Eye (tissue), 1 donor: Measurements from ENCODE around the gene PCBD2.
"Not testable (repeated sequence)": the region's sequence is repeated elsewhere in the genome, so short reads cannot be mapped to it uniquely, and the experiment has no call there.

Source experiments
- DNase-seq: peaks from one replicate; pipeline ENCODE4 v3.0.0-alpha.2; 2015

Gene PCBD2

GRCh38 chr5:134964359-134965270 is 59.7 kb downstream of the PCBD2 start:
- DNase-seq: no peak

- DNase-seq: no peak
Measured at GRCh38 chr5:134965271-134965825, 60.4 kb downstream of the PCBD2 start.

DNA sequence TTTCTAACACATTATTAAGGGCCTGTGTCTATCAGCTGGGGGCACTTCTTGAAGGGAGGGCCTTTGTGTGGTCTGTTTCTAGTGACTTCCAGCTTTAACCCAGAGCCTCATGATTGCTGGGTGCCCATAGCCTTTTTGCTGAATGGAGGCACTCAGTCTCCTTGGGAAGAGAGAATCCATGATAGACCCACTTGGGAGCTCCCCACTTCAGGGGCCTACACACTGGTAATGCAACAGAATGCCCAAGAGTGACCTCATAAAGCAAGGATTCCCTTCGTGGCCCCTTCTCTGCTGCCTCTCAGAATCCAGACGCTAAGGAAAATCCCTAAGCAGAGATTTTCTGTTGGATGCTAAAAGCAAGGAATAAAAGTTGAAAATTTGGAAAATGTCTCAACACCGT is 62.7 kb downstream of the PCBD2 start, which contains the start of gene CATSPER3:
Gene CATSPER3 (plus strand): TSS at position 301 of the 400 bp plus-strand sequence. CDS start 85 bp downstream, at position 386.
- DNase-seq: no peak

DNA sequence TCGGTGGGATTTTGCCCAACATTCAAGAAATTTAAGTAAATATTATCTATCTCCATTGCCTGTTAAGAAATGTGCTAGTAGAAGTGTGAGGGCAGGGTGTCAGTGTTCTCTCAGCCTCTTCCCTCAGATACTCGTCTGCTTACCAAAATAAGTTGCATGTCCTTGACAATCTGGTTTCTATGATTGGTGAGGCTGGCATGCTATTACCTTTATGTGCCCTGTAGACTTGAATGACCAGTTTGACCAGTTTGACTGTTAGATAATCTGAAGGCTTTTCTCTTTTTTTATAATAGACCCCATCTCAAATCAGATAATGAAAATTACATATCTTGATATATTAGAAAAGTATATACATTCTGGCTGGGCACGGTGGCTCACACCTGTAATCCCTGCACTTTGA is 63.1 kb downstream of the PCBD2 start:
- DNase-seq: no peak

DNA sequence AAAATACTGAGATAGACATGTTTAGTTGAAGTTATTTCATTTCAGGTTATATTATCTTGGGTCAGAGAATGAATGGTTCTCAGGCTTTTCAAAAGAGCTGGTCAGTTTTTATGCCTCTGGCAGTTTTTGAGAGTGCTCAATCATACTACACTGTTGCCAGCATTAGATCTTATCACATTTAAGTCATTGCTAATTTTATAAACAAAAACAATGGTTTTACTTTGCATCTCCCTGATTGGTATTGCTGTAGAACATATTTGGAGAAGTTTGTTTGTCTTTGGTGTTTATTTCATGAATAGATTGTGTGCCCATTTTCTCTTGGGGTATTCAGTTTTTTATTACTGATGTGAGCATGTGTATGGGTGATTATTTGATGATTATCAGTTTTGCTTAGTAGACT is 64.2 kb downstream of the PCBD2 start:
- DNase-seq: no peak

DNA sequence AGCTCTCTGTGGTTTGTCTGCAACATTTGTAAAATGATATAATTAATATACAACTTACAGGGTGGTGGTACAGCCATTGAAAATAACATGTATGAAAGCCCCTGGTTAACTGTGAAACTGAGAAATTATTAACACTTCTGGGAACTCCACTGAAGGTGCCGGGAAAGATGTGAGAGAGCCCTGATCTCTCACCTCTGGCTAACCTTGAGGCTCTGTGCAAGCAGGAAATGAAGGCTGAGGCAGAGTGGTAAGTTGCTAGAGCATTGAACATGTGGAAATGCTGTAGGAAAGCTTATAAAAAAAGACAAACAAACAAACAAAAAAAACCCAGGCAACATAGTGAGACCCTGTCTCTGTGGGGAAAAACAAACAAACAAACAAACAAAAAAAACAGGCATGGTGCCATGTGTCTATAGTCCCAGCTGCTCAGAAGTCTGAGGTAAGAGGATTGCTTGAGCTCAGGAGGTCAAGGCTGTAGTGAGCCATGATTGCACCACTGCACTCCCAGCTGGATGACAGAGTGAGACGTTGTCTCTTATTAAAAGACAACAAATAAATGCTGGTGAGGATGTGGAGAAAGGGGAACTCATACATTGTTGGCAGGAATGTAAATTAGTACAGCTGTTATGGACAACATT is 70.3 kb downstream of the PCBD2 start:
- DNase-seq: no peak

DNA sequence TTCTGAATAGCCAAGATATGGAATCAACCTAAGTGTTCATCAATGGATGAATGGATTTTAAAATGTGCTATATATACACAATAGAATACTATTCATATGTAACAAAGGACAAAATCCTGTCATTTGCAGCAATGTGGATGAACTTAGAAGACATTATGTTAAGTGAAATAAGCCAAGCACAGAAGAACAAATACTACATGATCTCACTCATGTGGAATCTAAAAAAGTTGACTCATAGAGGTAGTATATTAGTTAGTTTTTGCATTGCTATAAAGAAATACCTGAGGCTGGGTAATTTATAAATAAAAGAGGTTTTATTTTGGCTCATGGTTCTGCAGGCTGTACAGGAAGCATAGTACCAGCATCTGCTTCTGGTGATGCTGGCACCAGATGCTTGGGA is 70.9 kb downstream of the PCBD2 start:
- no peak for DNase-seq

- no peak for DNase-seq
Measured at GRCh38 chr5:134976841-134977240, 71.9 kb downstream of the PCBD2 start.

- DNase-seq: no peak
Measured at GRCh38 chr5:134979416-134979815, 74.5 kb downstream of the PCBD2 start.

DNA sequence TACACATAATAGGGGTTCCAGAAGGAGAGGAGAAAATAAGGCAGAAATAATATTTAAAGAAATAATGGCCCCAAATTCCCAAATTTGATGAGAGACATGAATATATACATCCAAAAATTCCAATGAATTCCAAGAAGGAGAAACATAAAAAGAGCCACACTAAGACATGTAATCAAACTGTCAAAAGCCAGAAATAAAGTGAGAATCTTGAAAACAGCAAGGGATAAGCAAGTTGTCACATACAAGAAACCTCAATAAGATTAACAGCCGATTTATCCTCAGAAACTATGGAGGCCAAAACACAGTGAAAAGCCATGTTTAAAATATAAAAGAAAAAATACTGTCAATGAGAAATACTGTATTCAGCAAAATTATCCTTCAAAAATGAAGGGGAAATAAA is 77.3 kb downstream of the PCBD2 start:
- peak; percentile 3 for DNase-seq

DNA sequence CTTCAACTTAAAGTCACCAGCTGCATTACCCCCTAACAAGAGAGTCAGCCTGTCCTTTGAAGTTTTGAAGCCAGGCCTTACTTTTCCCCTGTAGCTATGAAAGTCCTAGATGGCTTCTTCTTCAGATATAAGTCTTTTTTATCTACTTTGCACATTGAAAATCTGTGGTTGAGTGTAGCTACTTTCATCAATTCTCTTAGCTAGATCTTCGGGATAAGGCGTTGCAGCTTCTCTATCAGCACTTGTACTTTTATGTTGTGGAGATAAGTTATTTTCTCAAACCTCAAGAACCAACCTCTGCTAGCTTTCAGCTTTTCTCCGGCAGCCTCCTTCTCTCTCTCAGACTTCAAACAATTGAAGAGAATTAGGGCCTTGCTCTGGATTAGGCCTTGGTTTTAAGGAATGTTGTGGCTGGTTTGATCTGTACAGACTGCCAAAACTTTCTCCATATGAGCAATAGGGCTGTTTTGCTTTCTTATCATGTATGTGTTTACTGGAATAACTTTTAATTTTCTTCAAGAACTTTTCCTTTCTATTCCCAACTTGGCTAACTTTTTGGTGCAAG is 84.4 kb downstream of the PCBD2 start:
- no peak for DNase-seq

DNA sequence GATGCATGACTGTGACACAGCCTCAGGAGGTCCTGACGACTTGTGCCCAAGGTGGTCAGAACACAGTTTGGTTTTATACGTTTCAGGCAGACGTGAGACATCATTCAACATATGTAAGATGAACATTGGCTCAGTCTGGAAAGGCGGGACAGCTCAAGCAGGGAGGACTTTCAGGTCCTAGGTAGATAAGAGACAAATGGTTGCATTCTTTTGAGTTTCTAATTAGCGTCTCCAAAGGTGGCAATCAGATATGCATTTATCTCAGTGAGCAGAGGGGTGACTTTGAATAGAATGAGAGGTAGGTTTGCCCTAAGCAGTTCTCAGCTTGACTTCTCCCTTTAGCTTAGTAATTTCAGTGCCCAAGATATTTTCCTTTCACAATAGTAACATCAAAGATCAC is 85.3 kb downstream of the PCBD2 start:
- not testable (repeated sequence) for DNase-seq

GRCh38 chr5:134992148-134992547 is 87.2 kb downstream of the PCBD2 start:
- DNase-seq: no peak

- no peak for DNase-seq
Measured at GRCh38 chr5:134993161-134993560, 88.2 kb downstream of the PCBD2 start.

- DNase-seq: no peak
Measured at GRCh38 chr5:134994560-134995156, 89.7 kb downstream of the PCBD2 start.

DNA sequence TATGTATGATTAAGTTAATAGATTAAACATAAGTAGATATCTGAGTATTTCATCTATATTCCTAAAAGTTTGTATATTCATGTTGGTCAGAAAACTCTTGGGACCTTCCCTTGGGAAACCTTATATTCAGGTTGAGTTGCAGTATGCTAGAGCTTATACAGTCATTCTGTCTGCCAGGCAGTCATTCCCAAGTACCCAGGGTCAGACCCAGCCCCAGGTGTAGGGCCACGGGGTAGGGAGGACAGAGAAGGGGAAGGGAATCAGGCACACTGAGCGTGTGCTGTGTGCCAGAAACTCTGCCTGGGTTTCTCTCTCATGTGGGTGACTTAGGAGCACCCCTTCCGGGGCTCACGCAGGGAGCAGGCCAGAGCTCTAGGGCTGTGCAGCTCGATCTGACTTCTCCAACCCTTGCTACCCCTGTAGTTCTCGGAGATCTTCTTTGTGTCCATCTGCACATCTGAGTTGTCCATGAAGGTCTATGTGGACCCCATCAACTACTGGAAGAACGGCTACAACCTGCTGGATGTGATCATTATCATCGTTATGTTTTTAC is 91.0 kb downstream of the PCBD2 start:
- no peak for DNase-seq

- DNase-seq: no peak
Measured at GRCh38 chr5:134997015-134997414, 92.1 kb downstream of the PCBD2 start.

DNA sequence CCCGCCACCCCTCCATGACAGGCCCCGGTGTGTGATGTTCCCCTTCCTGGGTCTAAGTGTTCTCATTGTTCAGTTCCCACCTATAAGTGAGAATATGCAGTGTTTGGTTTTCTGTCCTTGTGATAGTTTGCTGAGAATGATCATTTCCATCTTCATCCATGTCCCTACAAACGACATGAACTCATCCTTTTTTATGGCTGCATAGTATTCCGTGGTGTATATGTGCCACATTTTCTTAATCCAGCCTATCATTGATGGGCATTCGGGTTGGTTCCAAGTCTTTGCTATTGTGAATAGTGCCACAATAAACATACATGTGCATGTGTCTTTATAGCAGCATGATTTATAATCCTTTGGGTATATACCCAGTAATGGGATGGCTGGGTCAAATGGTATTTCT is 93.1 kb downstream of the PCBD2 start:
- DNase-seq: not testable (repeated sequence)

DNA sequence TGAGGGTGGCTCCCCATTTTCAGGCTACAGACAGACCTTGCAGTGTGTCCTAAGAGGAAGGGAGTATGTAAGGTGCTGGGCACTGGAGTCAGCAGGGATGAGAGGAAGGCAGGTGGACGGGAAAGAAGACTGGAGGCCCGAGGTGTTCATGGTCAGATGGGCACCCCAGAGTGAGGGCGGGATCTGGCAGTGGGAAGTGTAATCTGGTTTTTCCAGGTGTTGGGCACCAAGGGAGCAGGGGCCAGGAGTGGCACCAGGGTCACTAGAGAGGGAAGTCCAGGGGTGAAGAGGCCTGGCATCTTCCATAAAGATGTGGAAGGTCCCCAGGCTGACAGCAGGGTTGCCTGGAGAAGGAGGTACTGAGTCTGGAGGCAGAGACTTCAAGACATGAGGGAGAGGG is 99.4 kb downstream of the PCBD2 start:
- DNase-seq: no peak

- DNase-seq: no peak
Measured at GRCh38 chr5:135005076-135005475, 100.1 kb downstream of the PCBD2 start.

- no peak for DNase-seq
Measured at GRCh38 chr5:135007305-135007704, 102.4 kb downstream of the PCBD2 start.

DNA sequence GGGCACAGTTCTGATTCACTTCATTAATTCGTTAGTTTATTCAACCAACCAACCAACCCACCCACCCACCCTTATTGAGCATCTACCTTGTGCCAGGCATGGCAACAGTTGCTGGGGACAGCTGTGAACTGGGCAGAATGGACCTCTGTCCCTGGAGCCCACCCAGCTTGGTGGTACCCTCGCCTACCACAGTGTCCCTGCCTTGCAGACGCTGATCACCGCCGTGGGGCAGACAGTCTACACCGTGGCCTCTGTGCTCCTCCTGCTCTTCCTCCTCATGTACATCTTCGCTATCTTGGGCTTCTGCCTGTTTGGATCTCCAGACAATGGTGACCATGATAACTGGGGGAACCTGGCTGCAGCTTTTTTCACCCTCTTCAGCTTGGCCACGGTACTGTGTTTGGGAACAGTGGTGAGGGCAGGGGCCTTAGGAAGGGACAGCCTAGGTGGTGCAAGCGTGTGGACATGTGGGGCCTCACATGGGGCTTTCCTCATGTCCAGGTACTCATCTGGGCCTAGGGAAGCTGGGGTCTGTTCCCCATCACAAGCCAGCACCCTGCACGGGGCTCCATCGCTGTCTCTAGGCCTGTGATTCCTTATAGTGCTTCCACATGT is 102.9 kb downstream of the PCBD2 start:
- no peak for DNase-seq
